Testis (tissue), 2 donors: Measurements from ENCODE around the gene EYS.

Experiments
- CTCF ChIP-seq, 3 experiments: fragments of 450-650 bp in 2 of 3; fragments of 200-600 bp in 1 of 3; sonication (generic) in 1 of 3; IDR thresholded peaks; one replicate each; pipeline ENCODE4 v1.5.1; 2016 to 2019; ENCODE audit warnings: antibody characterized with exemption in 3 of 3, mild to moderate bottlenecking in 2 of 3, moderate library complexity in 1 of 3
- POLR2A ChIP-seq: fragments of 450-650 bp; IDR thresholded peaks from one replicate; pipeline ENCODE4 v1.6.1; 2017; ENCODE audit warnings: antibody characterized with exemption, mild to moderate bottlenecking, moderate library complexity

GRCh38 chr6:64334636-64335035 lies 1372.4 kb downstream of the EYS start:
- TF ChIP-seq CTCF (IDR thresholded peaks at IDR 0.05) (no peak), POLR2A (no peak)
